GM23338 (cell line): ENCODE results near the gene ITSN2. TPM values are rescaled to one million over a fixed set of nuclear protein-coding genes. Genes with fewer than 3 reads are reported as not detected.

Experiments used
- ATAC-seq: fragments of 200-7000 bp; cut with Tn5 transposase; 3 replicates; pipeline ENCODE4 v1.9.1; 2020
- DNase-seq: peaks from one replicate; pipeline ENCODE4 v3.0.0-alpha.2; 2015; ENCODE audit warnings: low spot score
- H2AFZ ChIP-seq: fragments of 200-600 bp; sonication (generic); 2 replicates; pipeline ENCODE4 v1.8.0; 2016; ENCODE audit warnings: antibody characterized with exemption, mild to moderate bottlenecking, moderate library complexity
- H3F3A ChIP-seq: fragments of 200-600 bp; sonication (generic); replicated peaks from 2 replicates; pipeline ENCODE4 v1.8.0; 2017; ENCODE audit warnings: antibody characterized with exemption, mixed run types, low read depth
- H3K27ac ChIP-seq: fragments of 200-600 bp; sonication (generic); 2 replicates; pipeline ENCODE4 v1.6.1; 2016; ENCODE audit warnings: low read depth
- H3K27me3 ChIP-seq: fragments of 200-600 bp; sonication (generic); 2 replicates; pipeline ENCODE4 v1.8.0; 2016; ENCODE audit warnings: mild to moderate bottlenecking, mixed run types, moderate library complexity; ENCODE audit not compliant: insufficient read depth
- H3K36me3 ChIP-seq: fragments of 200-600 bp; sonication (generic); 2 replicates; pipeline ENCODE4 v1.8.0; 2016; ENCODE audit warnings: mild to moderate bottlenecking; ENCODE audit not compliant: insufficient read depth
- H3K4me1 ChIP-seq: fragments of 200-600 bp; sonication (generic); 2 replicates; pipeline ENCODE4 v1.8.0; 2016; ENCODE audit warnings: mild to moderate bottlenecking, moderate library complexity; ENCODE audit not compliant: insufficient read depth
- H3K4me2 ChIP-seq: fragments of 200-600 bp; sonication (generic); 2 replicates; pipeline ENCODE4 v1.7.1; 2017; ENCODE audit warnings: mixed run types
- H3K4me3 ChIP-seq: fragments of 200-600 bp; sonication (generic); 2 replicates; pipeline ENCODE4 v1.6.1; 2016; ENCODE audit warnings: mixed run types
- H3K79me2 ChIP-seq: fragments of 200-600 bp; sonication (generic); replicated peaks from 2 replicates; pipeline ENCODE4 v1.8.0; 2017; ENCODE audit warnings: mild to moderate bottlenecking; ENCODE audit not compliant: insufficient read depth
- H3K9me2 ChIP-seq: fragments of 200-600 bp; sonication (generic); 2 replicates; pipeline ENCODE4 v1.8.0; 2017; ENCODE audit not compliant: insufficient read depth
- H4K20me1 ChIP-seq: fragments of 200-600 bp; sonication (generic); replicated peaks from 2 replicates; pipeline ENCODE4 v1.8.0; 2017; ENCODE audit warnings: mild to moderate bottlenecking; ENCODE audit not compliant: insufficient read depth
- H3K27ac Mint-ChIP-seq: 2 replicates; pipeline ENCODE4 v1.8.0; 2020; ENCODE audit warnings: inconsistent platforms, mild to moderate bottlenecking, moderate library complexity, mixed read lengths
- H3K27me3 Mint-ChIP-seq: 3 replicates; pipeline ENCODE4 v1.8.0; 2022; ENCODE audit warnings: low read depth, mild to moderate bottlenecking, moderate library complexity, mixed read lengths, inconsistent platforms; ENCODE audit not compliant: insufficient read depth, poor library complexity
- H3K36me3 Mint-ChIP-seq: 3 replicates; pipeline ENCODE4 v1.8.0; 2021; ENCODE audit warnings: low read depth, mild to moderate bottlenecking, inconsistent platforms, moderate library complexity, mixed read lengths
- H3K4me1 Mint-ChIP-seq: 3 replicates; pipeline ENCODE4 v1.8.0; 2020; ENCODE audit warnings: mild to moderate bottlenecking, inconsistent platforms, mixed read lengths
- H3K4me3 Mint-ChIP-seq: 3 replicates; pipeline ENCODE4 v1.8.0; 2021; ENCODE audit warnings: moderate library complexity, mild to moderate bottlenecking, inconsistent platforms, mixed read lengths
- H3K9me3 Mint-ChIP-seq: 3 replicates; pipeline ENCODE4 v1.8.0; 2020; ENCODE audit warnings: moderate library complexity, mild to moderate bottlenecking, inconsistent platforms, mixed read lengths
- CREB1 ChIP-seq: fragments of 250-450 bp; sonication (Bioruptor Pico); IDR thresholded peaks from 2 replicates; pipeline ENCODE4 v1.5.0; 2020; ENCODE audit warnings: low read depth, mild to moderate bottlenecking, moderate library complexity
- EZH2 ChIP-seq: fragments of 200-600 bp; sonication (generic); IDR thresholded peaks from one replicate; pipeline ENCODE4 v1.8.0; 2017; ENCODE audit warnings: antibody characterized with exemption, mild to moderate bottlenecking, low read depth; ENCODE audit not compliant: unreplicated experiment
- EZH2phosphoT487 ChIP-seq: fragments of 200-600 bp; sonication (generic); IDR thresholded peaks from one replicate; pipeline ENCODE4 v1.8.1; 2018; ENCODE audit warnings: antibody characterized with exemption; ENCODE audit not compliant: unreplicated experiment
- JUNB ChIP-seq: IDR thresholded peaks from one replicate; pipeline ENCODE4 v1.6.1; 2016; ENCODE audit warnings: antibody characterized with exemption; ENCODE audit not compliant: unreplicated experiment
- NANOG ChIP-seq: IDR thresholded peaks from 2 replicates; pipeline ENCODE4 v1.6.1; 2016; ENCODE audit warnings: antibody characterized with exemption, borderline replicate concordance
- POLR2AphosphoS5 ChIP-seq: IDR thresholded peaks from 2 replicates; pipeline ENCODE4 v1.6.1; 2016; ENCODE audit warnings: antibody characterized with exemption, low read depth
- STAT1 ChIP-seq: IDR thresholded peaks from one replicate; pipeline ENCODE4 v1.6.1; 2016; ENCODE audit warnings: antibody characterized with exemption; ENCODE audit not compliant: unreplicated experiment
- ZNF114 ChIP-seq: fragments of 250-450 bp; sonication (Bioruptor Pico); IDR thresholded peaks from 2 replicates; pipeline ENCODE4 v1.5.0; 2020; ENCODE audit warnings: mild to moderate bottlenecking, moderate library complexity
- ZNF331 ChIP-seq: fragments of 250-450 bp; sonication (Bioruptor Pico); IDR thresholded peaks from 2 replicates; pipeline ENCODE4 v1.5.0; 2020; ENCODE audit warnings: low read depth, mild to moderate bottlenecking, moderate library complexity
- polyA plus RNA-seq: library from polyadenylated mRNA; unstranded; fragments of >200 nt; fragmentation: Nextera tagmentation; extraction: Ambion mirVana; gene quantifications from 2 replicates; pipeline ENCODE4 v1.2.1, GENCODE V29; 2016
- total RNA-seq: library from RNA; depleted of rRNA; stranded (reverse); fragments of >200 nt; shearing (Covaris generic); gene quantifications from 2 replicates; pipeline ENCODE4 v1.2.3, GENCODE V29; 2014
- TF ChIP-seq, protein P1 (sequence below): IDR thresholded peaks from 2 replicates; pipeline ENCODE4 v1.6.1; 2016; ENCODE audit warnings: antibody characterized with exemption
- TF ChIP-seq, protein P2 (sequence below), 2 experiments: fragments of 200-600 bp in 1 of 2; sonication (generic) in 1 of 2; conservative IDR thresholded peaks; 2 replicates each; pipeline versions ENCODE4 v1.5.1 to v1.6.1; 2016 to 2017; ENCODE audit warnings: antibody characterized with exemption in 2 of 2, low read depth in 2 of 2, mild to moderate bottlenecking in 2 of 2, moderate library complexity in 1 of 2
- TF ChIP-seq, protein P3 (sequence below): fragments of 250-450 bp; sonication (Bioruptor Pico); IDR thresholded peaks from 2 replicates; pipeline ENCODE4 v1.5.0; 2020; ENCODE audit warnings: mild to moderate bottlenecking, moderate library complexity
- TF ChIP-seq, protein P4 (sequence below): IDR thresholded peaks from one replicate; pipeline ENCODE4 v1.6.1; 2018; ENCODE audit warnings: antibody characterized with exemption; ENCODE audit not compliant: unreplicated experiment

ITSN2 gene
- total and polyA plus RNA-seq, 2 experiments from 2014 or later: 17.1 to 17.8 TPM

DNA sequence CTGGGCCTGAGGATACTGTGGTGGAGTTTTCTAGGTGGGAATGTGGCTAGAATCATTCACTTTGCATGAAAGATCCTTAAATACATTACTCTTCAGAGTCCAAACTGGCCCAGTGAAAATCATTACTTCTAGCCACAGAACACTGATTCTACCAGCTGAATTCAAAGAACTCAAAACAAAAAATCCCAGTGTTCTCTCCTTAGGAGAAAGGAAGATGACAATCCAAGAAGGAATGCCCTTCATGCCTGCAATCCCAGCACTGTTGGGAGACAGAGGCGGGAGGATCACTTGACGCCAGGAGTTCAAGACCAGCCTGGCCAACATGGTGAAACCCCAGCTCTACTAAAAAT is 150.3 kb downstream of the ITSN2 start:
- no peak overlapping the region for H2AFZ ChIP-seq
- no peaks in the 10 kb centered on the region for H3K36me3 ChIP-seq
- H3K4me2 ChIP-seq: no peak overlapping the region
- Mint-ChIP-seq H3K27ac (no peak overlapping the region), H3K36me3 (no peaks in the 10 kb centered on the region; the same call in 2 of the 3 replicates), H3K4me1 (peaks cover 7% of the 10 kb centered on the region), H3K4me3 (no peak overlapping the region), H3K27me3 (peaks cover 6% of the 10 kb centered on the region), H3K9me3 (no peaks in the 10 kb centered on the region)
- H3K79me2 ChIP-seq: no peaks in the 10 kb centered on the region
- no peaks in the 10 kb centered on the region for H3K4me1 ChIP-seq
- ATAC-seq (no peak), DNase-seq (no peak)
- no peak overlapping the region for H3K27ac ChIP-seq
- no peak overlapping the region for H3K4me3 ChIP-seq
- no peaks in the 10 kb centered on the region for H4K20me1 ChIP-seq
- TF ChIP-seq, protein P1, sequence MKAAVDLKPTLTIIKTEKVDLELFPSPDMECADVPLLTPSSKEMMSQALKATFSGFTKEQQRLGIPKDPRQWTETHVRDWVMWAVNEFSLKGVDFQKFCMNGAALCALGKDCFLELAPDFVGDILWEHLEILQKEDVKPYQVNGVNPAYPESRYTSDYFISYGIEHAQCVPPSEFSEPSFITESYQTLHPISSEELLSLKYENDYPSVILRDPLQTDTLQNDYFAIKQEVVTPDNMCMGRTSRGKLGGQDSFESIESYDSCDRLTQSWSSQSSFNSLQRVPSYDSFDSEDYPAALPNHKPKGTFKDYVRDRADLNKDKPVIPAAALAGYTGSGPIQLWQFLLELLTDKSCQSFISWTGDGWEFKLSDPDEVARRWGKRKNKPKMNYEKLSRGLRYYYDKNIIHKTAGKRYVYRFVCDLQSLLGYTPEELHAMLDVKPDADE: no peak
- TF ChIP-seq ZNF114 (CRISPR knock-in tag) (no peak), NANOG (no peak), EZH2phosphoT487 (no peak), STAT1 (no peak), EZH2 (no peak), JUNB (no peak), POLR2AphosphoS5 (no peak), CREB1 (CRISPR knock-in tag) (no peak), ZNF331 (no peak)
- TF ChIP-seq, protein P2, sequence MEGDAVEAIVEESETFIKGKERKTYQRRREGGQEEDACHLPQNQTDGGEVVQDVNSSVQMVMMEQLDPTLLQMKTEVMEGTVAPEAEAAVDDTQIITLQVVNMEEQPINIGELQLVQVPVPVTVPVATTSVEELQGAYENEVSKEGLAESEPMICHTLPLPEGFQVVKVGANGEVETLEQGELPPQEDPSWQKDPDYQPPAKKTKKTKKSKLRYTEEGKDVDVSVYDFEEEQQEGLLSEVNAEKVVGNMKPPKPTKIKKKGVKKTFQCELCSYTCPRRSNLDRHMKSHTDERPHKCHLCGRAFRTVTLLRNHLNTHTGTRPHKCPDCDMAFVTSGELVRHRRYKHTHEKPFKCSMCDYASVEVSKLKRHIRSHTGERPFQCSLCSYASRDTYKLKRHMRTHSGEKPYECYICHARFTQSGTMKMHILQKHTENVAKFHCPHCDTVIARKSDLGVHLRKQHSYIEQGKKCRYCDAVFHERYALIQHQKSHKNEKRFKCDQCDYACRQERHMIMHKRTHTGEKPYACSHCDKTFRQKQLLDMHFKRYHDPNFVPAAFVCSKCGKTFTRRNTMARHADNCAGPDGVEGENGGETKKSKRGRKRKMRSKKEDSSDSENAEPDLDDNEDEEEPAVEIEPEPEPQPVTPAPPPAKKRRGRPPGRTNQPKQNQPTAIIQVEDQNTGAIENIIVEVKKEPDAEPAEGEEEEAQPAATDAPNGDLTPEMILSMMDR (conservative IDR thresholded peaks at IDR 0.05; ENCODE audit: low read depth in 2 of 2): no peak
- TF ChIP-seq, protein P3, sequence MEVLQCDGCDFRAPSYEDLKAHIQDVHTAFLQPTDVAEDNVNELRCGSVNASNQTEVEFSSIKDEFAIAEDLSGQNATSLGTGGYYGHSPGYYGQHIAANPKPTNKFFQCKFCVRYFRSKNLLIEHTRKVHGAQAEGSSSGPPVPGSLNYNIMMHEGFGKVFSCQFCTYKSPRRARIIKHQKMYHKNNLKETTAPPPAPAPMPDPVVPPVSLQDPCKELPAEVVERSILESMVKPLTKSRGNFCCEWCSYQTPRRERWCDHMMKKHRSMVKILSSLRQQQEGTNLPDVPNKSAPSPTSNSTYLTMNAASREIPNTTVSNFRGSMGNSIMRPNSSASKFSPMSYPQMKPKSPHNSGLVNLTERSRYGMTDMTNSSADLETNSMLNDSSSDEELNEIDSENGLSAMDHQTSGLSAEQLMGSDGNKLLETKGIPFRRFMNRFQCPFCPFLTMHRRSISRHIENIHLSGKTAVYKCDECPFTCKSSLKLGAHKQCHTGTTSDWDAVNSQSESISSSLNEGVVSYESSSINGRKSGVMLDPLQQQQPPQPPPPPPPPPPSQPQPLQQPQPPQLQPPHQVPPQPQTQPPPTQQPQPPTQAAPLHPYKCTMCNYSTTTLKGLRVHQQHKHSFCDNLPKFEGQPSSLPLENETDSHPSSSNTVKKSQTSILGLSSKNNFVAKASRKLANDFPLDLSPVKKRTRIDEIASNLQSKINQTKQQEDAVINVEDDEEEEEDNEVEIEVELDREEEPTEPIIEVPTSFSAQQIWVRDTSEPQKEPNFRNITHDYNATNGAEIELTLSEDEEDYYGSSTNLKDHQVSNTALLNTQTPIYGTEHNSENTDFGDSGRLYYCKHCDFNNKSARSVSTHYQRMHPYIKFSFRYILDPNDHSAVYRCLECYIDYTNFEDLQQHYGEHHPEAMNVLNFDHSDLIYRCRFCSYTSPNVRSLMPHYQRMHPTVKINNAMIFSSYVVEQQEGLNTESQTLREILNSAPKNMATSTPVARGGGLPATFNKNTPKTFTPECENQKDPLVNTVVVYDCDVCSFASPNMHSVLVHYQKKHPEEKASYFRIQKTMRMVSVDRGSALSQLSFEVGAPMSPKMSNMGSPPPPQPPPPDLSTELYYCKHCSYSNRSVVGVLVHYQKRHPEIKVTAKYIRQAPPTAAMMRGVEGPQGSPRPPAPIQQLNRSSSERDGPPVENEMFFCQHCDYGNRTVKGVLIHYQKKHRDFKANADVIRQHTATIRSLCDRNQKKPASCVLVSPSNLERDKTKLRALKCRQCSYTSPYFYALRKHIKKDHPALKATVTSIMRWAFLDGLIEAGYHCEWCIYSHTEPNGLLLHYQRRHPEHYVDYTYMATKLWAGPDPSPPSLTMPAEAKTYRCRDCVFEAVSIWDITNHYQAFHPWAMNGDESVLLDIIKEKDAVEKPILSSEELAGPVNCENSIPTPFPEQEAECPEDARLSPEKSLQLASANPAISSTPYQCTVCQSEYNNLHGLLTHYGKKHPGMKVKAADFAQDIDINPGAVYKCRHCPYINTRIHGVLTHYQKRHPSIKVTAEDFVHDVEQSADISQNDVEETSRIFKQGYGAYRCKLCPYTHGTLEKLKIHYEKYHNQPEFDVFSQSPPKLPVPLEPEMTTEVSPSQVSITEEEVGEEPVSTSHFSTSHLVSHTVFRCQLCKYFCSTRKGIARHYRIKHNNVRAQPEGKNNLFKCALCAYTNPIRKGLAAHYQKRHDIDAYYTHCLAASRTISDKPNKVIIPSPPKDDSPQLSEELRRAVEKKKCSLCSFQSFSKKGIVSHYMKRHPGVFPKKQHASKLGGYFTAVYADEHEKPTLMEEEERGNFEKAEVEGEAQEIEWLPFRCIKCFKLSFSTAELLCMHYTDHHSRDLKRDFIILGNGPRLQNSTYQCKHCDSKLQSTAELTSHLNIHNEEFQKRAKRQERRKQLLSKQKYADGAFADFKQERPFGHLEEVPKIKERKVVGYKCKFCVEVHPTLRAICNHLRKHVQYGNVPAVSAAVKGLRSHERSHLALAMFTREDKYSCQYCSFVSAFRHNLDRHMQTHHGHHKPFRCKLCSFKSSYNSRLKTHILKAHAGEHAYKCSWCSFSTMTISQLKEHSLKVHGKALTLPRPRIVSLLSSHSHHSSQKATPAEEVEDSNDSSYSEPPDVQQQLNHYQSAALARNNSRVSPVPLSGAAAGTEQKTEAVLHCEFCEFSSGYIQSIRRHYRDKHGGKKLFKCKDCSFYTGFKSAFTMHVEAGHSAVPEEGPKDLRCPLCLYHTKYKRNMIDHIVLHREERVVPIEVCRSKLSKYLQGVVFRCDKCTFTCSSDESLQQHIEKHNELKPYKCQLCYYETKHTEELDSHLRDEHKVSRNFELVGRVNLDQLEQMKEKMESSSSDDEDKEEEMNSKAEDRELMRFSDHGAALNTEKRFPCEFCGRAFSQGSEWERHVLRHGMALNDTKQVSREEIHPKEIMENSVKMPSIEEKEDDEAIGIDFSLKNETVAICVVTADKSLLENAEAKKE (CRISPR knock-in tag): no peak
- TF ChIP-seq, protein P4, sequence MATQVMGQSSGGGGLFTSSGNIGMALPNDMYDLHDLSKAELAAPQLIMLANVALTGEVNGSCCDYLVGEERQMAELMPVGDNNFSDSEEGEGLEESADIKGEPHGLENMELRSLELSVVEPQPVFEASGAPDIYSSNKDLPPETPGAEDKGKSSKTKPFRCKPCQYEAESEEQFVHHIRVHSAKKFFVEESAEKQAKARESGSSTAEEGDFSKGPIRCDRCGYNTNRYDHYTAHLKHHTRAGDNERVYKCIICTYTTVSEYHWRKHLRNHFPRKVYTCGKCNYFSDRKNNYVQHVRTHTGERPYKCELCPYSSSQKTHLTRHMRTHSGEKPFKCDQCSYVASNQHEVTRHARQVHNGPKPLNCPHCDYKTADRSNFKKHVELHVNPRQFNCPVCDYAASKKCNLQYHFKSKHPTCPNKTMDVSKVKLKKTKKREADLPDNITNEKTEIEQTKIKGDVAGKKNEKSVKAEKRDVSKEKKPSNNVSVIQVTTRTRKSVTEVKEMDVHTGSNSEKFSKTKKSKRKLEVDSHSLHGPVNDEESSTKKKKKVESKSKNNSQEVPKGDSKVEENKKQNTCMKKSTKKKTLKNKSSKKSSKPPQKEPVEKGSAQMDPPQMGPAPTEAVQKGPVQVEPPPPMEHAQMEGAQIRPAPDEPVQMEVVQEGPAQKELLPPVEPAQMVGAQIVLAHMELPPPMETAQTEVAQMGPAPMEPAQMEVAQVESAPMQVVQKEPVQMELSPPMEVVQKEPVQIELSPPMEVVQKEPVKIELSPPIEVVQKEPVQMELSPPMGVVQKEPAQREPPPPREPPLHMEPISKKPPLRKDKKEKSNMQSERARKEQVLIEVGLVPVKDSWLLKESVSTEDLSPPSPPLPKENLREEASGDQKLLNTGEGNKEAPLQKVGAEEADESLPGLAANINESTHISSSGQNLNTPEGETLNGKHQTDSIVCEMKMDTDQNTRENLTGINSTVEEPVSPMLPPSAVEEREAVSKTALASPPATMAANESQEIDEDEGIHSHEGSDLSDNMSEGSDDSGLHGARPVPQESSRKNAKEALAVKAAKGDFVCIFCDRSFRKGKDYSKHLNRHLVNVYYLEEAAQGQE: no peak
- no peaks in the 10 kb centered on the region for H3K27me3 ChIP-seq
- H3K9me2 ChIP-seq: no peaks in the 10 kb centered on the region
- no peaks in the 10 kb centered on the region for H3F3A ChIP-seq
